WTC11 (cell line): Measurements from ENCODE around the gene LHFPL2.

ENCODE experiments used
- CBFB ChIP-seq: sonication (generic); formaldehyde crosslinking; IDR thresholded peaks from 2 replicates; pipeline ENCODE4 v1.8.1; 2022; ENCODE audit warnings: mild to moderate bottlenecking, low read depth, missing genetic modification reagents
- CREB1 ChIP-seq: sonication (generic); formaldehyde crosslinking; IDR thresholded peaks from 2 replicates; pipeline ENCODE4 v1.8.0; 2023; ENCODE audit warnings: mild to moderate bottlenecking, missing genetic modification reagents
- ELF4 ChIP-seq: sonication (generic); formaldehyde crosslinking; IDR thresholded peaks from 2 replicates; pipeline ENCODE4 v1.8.1; 2022; ENCODE audit warnings: low read depth, mild to moderate bottlenecking, moderate library complexity, missing genetic modification reagents
- FOXJ3 ChIP-seq: sonication (generic); formaldehyde crosslinking; IDR thresholded peaks from 2 replicates; pipeline ENCODE4 v1.9.0; 2021; ENCODE audit warnings: missing genetic modification reagents, mild to moderate bottlenecking, borderline replicate concordance
- IRF2 ChIP-seq: sonication (generic); formaldehyde crosslinking; IDR thresholded peaks from 2 replicates; pipeline ENCODE4 v1.8.0; 2022; ENCODE audit warnings: low read depth, missing genetic modification reagents, borderline replicate concordance
- TF ChIP-seq, protein P1 (sequence below): fragments of 200-600 bp; IDR thresholded peaks from 2 replicates; pipeline ENCODE4 v1.8.0; 2022; ENCODE audit warnings: antibody characterized with exemption
- TF ChIP-seq, protein P2 (sequence below): sonication (generic); formaldehyde crosslinking; IDR thresholded peaks from 2 replicates; pipeline ENCODE4 v1.8.0; 2022; ENCODE audit warnings: mild to moderate bottlenecking, missing genetic modification reagents
- TF ChIP-seq, protein P3 (sequence below): sonication (generic); formaldehyde crosslinking; IDR thresholded peaks from 2 replicates; pipeline ENCODE4 v1.8.0; 2023; ENCODE audit warnings: mild to moderate bottlenecking, missing genetic modification reagents
- TF ChIP-seq, protein P4 (sequence below): sonication (generic); formaldehyde crosslinking; IDR thresholded peaks from 2 replicates; pipeline ENCODE4 v1.8.1; 2022; ENCODE audit warnings: missing genetic modification reagents, borderline replicate concordance
- TF ChIP-seq, protein P5 (sequence below): sonication (generic); formaldehyde crosslinking; IDR thresholded peaks from 2 replicates; pipeline ENCODE4 v1.8.1; 2023; ENCODE audit warnings: mild to moderate bottlenecking, missing genetic modification reagents, moderate library complexity
- TF ChIP-seq, protein P6 (sequence below): sonication (generic); formaldehyde crosslinking; conservative IDR thresholded peaks from 2 replicates; pipeline ENCODE4 v1.8.1; 2022; ENCODE audit warnings: mild to moderate bottlenecking, missing genetic modification reagents
- TF ChIP-seq, protein P7 (sequence below): sonication (generic); formaldehyde crosslinking; IDR thresholded peaks from 2 replicates; pipeline ENCODE4 v1.8.0; 2022; ENCODE audit warnings: missing genetic modification reagents

DNA sequence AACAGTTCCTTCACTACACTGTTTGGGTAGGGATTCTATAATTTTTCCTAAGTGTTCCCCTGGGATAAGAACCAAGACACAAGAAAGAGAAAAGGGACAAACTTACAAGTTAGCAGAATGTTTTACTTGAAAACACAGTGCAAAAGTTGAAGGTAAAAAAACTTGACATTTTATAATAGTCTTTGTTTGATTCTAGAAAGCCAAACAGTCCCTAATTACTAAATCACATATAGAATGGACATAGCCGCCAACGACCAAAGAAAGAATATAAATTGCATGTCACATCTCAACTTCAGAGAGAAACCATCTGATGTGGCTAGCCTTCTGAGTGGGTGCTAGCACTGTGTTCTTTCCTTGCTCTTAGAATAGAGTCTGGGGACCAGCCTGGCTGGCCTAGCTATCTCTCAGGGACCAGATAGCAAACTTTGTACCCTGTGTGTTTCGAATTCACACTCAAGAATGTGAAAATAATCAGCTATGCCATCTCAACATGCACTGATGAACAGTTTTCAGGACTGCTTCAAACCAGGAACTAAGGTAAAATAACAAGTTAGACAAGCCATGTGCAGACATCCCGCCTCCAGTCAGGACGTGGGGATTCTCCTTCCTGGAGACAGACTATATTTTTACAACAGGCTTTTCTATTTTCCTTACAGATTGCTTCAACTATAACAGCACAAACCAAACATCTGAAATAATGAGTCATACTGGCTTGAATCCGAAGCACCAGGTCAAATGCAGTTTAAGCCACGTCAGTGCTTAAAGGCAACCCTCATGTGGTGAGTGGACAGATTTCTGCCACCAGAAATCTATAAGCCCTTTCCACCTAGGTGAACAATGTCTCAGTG, 53.7 kb downstream of the LHFPL2 start:
- TF ChIP-seq ELF4 (CRISPR knock-in tag) (no peak), CBFB (CRISPR knock-in tag) (no peak), IRF2 (CRISPR knock-in tag) (no peak), FOXJ3 (CRISPR knock-in tag) (no peak), CREB1 (CRISPR knock-in tag) (no peak)
- TF ChIP-seq, protein P1, sequence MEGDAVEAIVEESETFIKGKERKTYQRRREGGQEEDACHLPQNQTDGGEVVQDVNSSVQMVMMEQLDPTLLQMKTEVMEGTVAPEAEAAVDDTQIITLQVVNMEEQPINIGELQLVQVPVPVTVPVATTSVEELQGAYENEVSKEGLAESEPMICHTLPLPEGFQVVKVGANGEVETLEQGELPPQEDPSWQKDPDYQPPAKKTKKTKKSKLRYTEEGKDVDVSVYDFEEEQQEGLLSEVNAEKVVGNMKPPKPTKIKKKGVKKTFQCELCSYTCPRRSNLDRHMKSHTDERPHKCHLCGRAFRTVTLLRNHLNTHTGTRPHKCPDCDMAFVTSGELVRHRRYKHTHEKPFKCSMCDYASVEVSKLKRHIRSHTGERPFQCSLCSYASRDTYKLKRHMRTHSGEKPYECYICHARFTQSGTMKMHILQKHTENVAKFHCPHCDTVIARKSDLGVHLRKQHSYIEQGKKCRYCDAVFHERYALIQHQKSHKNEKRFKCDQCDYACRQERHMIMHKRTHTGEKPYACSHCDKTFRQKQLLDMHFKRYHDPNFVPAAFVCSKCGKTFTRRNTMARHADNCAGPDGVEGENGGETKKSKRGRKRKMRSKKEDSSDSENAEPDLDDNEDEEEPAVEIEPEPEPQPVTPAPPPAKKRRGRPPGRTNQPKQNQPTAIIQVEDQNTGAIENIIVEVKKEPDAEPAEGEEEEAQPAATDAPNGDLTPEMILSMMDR = no peak
- TF ChIP-seq, protein P2, sequence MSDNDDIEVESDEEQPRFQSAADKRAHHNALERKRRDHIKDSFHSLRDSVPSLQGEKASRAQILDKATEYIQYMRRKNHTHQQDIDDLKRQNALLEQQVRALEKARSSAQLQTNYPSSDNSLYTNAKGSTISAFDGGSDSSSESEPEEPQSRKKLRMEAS (CRISPR knock-in tag) = no peak
- TF ChIP-seq, protein P3, sequence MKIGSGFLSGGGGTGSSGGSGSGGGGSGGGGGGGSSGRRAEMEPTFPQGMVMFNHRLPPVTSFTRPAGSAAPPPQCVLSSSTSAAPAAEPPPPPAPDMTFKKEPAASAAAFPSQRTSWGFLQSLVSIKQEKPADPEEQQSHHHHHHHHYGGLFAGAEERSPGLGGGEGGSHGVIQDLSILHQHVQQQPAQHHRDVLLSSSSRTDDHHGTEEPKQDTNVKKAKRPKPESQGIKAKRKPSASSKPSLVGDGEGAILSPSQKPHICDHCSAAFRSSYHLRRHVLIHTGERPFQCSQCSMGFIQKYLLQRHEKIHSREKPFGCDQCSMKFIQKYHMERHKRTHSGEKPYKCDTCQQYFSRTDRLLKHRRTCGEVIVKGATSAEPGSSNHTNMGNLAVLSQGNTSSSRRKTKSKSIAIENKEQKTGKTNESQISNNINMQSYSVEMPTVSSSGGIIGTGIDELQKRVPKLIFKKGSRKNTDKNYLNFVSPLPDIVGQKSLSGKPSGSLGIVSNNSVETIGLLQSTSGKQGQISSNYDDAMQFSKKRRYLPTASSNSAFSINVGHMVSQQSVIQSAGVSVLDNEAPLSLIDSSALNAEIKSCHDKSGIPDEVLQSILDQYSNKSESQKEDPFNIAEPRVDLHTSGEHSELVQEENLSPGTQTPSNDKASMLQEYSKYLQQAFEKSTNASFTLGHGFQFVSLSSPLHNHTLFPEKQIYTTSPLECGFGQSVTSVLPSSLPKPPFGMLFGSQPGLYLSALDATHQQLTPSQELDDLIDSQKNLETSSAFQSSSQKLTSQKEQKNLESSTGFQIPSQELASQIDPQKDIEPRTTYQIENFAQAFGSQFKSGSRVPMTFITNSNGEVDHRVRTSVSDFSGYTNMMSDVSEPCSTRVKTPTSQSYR = no peak
- TF ChIP-seq, protein P4, sequence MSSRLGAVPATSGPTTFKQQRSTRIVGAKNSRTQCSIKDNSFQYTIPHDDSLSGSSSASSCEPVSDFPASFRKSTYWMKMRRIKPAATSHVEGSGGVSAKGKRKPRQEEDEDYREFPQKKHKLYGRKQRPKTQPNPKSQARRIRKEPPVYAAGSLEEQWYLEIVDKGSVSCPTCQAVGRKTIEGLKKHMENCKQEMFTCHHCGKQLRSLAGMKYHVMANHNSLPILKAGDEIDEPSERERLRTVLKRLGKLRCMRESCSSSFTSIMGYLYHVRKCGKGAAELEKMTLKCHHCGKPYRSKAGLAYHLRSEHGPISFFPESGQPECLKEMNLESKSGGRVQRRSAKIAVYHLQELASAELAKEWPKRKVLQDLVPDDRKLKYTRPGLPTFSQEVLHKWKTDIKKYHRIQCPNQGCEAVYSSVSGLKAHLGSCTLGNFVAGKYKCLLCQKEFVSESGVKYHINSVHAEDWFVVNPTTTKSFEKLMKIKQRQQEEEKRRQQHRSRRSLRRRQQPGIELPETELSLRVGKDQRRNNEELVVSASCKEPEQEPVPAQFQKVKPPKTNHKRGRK (CRISPR knock-in tag) = no peak
- TF ChIP-seq, protein P5, sequence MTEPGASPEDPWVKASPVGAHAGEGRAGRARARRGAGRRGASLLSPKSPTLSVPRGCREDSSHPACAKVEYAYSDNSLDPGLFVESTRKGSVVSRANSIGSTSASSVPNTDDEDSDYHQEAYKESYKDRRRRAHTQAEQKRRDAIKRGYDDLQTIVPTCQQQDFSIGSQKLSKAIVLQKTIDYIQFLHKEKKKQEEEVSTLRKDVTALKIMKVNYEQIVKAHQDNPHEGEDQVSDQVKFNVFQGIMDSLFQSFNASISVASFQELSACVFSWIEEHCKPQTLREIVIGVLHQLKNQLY = no peak
- TF ChIP-seq, protein P6, sequence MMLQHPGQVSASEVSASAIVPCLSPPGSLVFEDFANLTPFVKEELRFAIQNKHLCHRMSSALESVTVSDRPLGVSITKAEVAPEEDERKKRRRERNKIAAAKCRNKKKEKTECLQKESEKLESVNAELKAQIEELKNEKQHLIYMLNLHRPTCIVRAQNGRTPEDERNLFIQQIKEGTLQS (CRISPR knock-in tag) = no peak
- TF ChIP-seq, protein P7, sequence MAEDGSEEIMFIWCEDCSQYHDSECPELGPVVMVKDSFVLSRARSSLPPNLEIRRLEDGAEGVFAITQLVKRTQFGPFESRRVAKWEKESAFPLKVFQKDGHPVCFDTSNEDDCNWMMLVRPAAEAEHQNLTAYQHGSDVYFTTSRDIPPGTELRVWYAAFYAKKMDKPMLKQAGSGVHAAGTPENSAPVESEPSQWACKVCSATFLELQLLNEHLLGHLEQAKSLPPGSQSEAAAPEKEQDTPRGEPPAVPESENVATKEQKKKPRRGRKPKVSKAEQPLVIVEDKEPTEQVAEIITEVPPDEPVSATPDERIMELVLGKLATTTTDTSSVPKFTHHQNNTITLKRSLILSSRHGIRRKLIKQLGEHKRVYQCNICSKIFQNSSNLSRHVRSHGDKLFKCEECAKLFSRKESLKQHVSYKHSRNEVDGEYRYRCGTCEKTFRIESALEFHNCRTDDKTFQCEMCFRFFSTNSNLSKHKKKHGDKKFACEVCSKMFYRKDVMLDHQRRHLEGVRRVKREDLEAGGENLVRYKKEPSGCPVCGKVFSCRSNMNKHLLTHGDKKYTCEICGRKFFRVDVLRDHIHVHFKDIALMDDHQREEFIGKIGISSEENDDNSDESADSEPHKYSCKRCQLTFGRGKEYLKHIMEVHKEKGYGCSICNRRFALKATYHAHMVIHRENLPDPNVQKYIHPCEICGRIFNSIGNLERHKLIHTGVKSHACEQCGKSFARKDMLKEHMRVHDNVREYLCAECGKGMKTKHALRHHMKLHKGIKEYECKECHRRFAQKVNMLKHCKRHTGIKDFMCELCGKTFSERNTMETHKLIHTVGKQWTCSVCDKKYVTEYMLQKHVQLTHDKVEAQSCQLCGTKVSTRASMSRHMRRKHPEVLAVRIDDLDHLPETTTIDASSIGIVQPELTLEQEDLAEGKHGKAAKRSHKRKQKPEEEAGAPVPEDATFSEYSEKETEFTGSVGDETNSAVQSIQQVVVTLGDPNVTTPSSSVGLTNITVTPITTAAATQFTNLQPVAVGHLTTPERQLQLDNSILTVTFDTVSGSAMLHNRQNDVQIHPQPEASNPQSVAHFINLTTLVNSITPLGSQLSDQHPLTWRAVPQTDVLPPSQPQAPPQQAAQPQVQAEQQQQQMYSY (CRISPR knock-in tag) = no peak
